Stimulated activated CD8-positive, alpha-beta memory T cell treated with anti-CD3 and anti-CD28 coated beads, Interleukin-12 subunit alpha, Interleukin-12 subunit beta, amount 100 ng/mL, for 24 hours (primary cell): ENCODE results near the gene RNF212B.
"Not testable (repeated sequence)": the region's sequence is repeated elsewhere in the genome, so short reads cannot be mapped to it uniquely, and the experiment has no call there.

ENCODE experiments used
- DNase-seq: peaks from one replicate; pipeline ENCODE4 v3.0.0-alpha.2; 2020; ENCODE audit errors: extremely low read depth

RNF212B gene

GRCh38 chr14:23243066-23243465, 5.3 kb downstream of the RNF212B start:
- DNase-seq = no peak

GRCh38 chr14:23245282-23245681, 7.5 kb downstream of the RNF212B start:
- DNase-seq = no peak

GRCh38 chr14:23248601-23249000, 10.9 kb downstream of the RNF212B start:
- no peak for DNase-seq

GRCh38 chr14:23249824-23250223, 12.1 kb downstream of the RNF212B start:
- DNase-seq = no peak

- DNase-seq = no peak
These were observed 14.3 kb downstream of the RNF212B start for GRCh38 chr14:23252006-23252405.

GRCh38 chr14:23252420-23253333, 14.9 kb downstream of the RNF212B start:
- DNase-seq = no peak

- no peak for DNase-seq
These were observed 20.5 kb downstream of the RNF212B start for GRCh38 chr14:23258256-23258655.

- no peak for DNase-seq
These were observed 21.7 kb downstream of the RNF212B start for GRCh38 chr14:23259426-23259825.

GRCh38 chr14:23260849-23261248, 23.1 kb downstream of the RNF212B start:
- not testable (repeated sequence) for DNase-seq

GRCh38 chr14:23269193-23269592, 31.5 kb downstream of the RNF212B start:
- DNase-seq = no peak

GRCh38 chr14:23275412-23275811, 37.7 kb downstream of the RNF212B start:
- no peak for DNase-seq

- no peak for DNase-seq
These were observed 39.5 kb downstream of the RNF212B start for GRCh38 chr14:23277189-23277588.

- not testable (repeated sequence) for DNase-seq
These were observed 40.2 kb downstream of the RNF212B start for GRCh38 chr14:23277928-23278327.

- DNase-seq = no peak
These were observed 43.5 kb downstream of the RNF212B start for GRCh38 chr14:23281247-23281646.

- DNase-seq = no peak
These were observed 47.2 kb downstream of the RNF212B start for GRCh38 chr14:23284654-23285529.

- no peak for DNase-seq
These were observed 47.8 kb downstream of the RNF212B start for GRCh38 chr14:23285530-23286019.

GRCh38 chr14:23286020-23286901, 48.5 kb downstream of the RNF212B start, which contains the start of gene HOMEZ:
Gene HOMEZ, minus strand, starts transcription at chr14:23286132. Its CDS starts 180 bp downstream, at chr14:23285952.
- peak; percentile 95 for DNase-seq

- no peak for DNase-seq
These were observed 49.3 kb downstream of the RNF212B start for GRCh38 chr14:23286902-23287479.

- no peak for DNase-seq
These were observed 57.2 kb downstream of the RNF212B start for GRCh38 chr14:23294734-23295561.
